WTC11 (cell line): ENCODE data around the gene LAMTOR2. TPM values are rescaled to one million over a fixed set of nuclear protein-coding genes. Genes with fewer than 3 reads are reported as not detected.
A peak's percentile ranks its signal among the peaks of the same experiment; 100 is the strongest.

Experiments used
- ATAC-seq: fragments of 200-7000 bp; cut with Tn5 transposase; 2 replicates; pipeline ENCODE4 v1.10.0; 2021; ENCODE audit warnings: mild to moderate bottlenecking, moderate library complexity
- CTCF ChIA-PET: fragments of 300-600 bp; sonication (Branson Sonifier 250); formaldehyde crosslinking; loops from one replicate; lab custom pipeline; 2021; ENCODE audit warnings: antibody characterized with exemption; lab: Charles Lee
- POLR2A ChIA-PET: fragments of 350-600 bp; sonication (Branson Sonifier 250); formaldehyde crosslinking; loops from one replicate; lab custom pipeline; 2021; ENCODE audit warnings: antibody characterized with exemption; lab: Charles Lee
- DNase-seq: peaks from one replicate; pipeline ENCODE4 v3.0.0; 2021; ENCODE audit warnings: low spot score
- H3K27ac Mint-ChIP-seq: 2 replicates; pipeline ENCODE4 v1.8.0; 2021; ENCODE audit warnings: mixed read lengths
- H3K27me3 Mint-ChIP-seq: 2 replicates; pipeline ENCODE4 v1.8.0; 2021; ENCODE audit warnings: low read depth, mild to moderate bottlenecking, moderate library complexity, mixed read lengths
- H3K36me3 Mint-ChIP-seq: 2 replicates; pipeline ENCODE4 v1.8.0; 2021; ENCODE audit warnings: mixed read lengths
- H3K4me1 Mint-ChIP-seq: 2 replicates; pipeline ENCODE4 v1.8.0; 2022; ENCODE audit warnings: mixed read lengths
- H3K4me3 Mint-ChIP-seq: 2 replicates; pipeline ENCODE4 v1.8.0; 2021; ENCODE audit warnings: mild to moderate bottlenecking, moderate library complexity, mixed read lengths
- H3K9me3 Mint-ChIP-seq: 2 replicates; pipeline ENCODE4 v1.8.0; 2021; ENCODE audit warnings: mixed read lengths
- GABPB1 ChIP-seq: sonication (generic); formaldehyde crosslinking; IDR thresholded peaks from 2 replicates; pipeline ENCODE4 v1.8.1; 2023; ENCODE audit warnings: mild to moderate bottlenecking, missing genetic modification reagents
- GTF2I ChIP-seq: fragments of 250-450 bp; sonication (Bioruptor Pico); conservative IDR thresholded peaks from 2 replicates; pipeline ENCODE4 v1.4.0; 2021; ENCODE audit warnings: mild to moderate bottlenecking
- JUN ChIP-seq: sonication (generic); formaldehyde crosslinking; IDR thresholded peaks from 2 replicates; pipeline ENCODE4 v1.8.0; 2023; ENCODE audit warnings: mild to moderate bottlenecking, missing genetic modification reagents
- NFATC4 ChIP-seq: fragments of 250-450 bp; sonication (Bioruptor Pico); IDR thresholded peaks from 2 replicates; pipeline ENCODE4 v1.9.0; 2021; ENCODE audit warnings: mild to moderate bottlenecking
- NFE2L1 ChIP-seq: sonication (generic); formaldehyde crosslinking; IDR thresholded peaks from 2 replicates; pipeline ENCODE4 v1.8.1; 2023; ENCODE audit warnings: missing genetic modification reagents
- NR3C1 ChIP-seq: sonication (generic); formaldehyde crosslinking; conservative IDR thresholded peaks from 2 replicates; pipeline ENCODE4 v1.8.1; 2023; ENCODE audit warnings: low read depth, mild to moderate bottlenecking, missing genetic modification reagents
- SOX15 ChIP-seq: fragments of 250-450 bp; sonication (Bioruptor Pico); IDR thresholded peaks from 2 replicates; pipeline ENCODE4 v1.9.0; 2021; ENCODE audit warnings: mild to moderate bottlenecking
- ZNF219 ChIP-seq: sonication (generic); formaldehyde crosslinking; IDR thresholded peaks from 2 replicates; pipeline ENCODE4 v1.8.0; 2023; ENCODE audit warnings: missing genetic modification reagents, mild to moderate bottlenecking, borderline replicate concordance
- ZNF263 ChIP-seq: sonication (generic); formaldehyde crosslinking; IDR thresholded peaks from 2 replicates; pipeline ENCODE4 v1.8.1; 2022; ENCODE audit warnings: low read depth, mild to moderate bottlenecking, moderate library complexity, missing genetic modification reagents
- ZNF423 ChIP-seq: fragments of 250-450 bp; sonication (Bioruptor Pico); IDR thresholded peaks from 2 replicates; pipeline ENCODE4 v2.1.2; 2022; ENCODE audit warnings: mild to moderate bottlenecking, moderate library complexity
- ZNF671 ChIP-seq: fragments of 250-450 bp; sonication (Bioruptor Pico); IDR thresholded peaks from 2 replicates; pipeline ENCODE4 v1.8.0; 2021; ENCODE audit warnings: mild to moderate bottlenecking
- total RNA-seq: library from RNA; stranded (reverse); gene quantifications from 3 replicates; pipeline ENCODE4 v1.2.3, GENCODE V29; 2021
- TF ChIP-seq, protein P1 (sequence below): sonication (generic); formaldehyde crosslinking; IDR thresholded peaks from 2 replicates; pipeline ENCODE4 v1.8.1; 2022; ENCODE audit warnings: low read depth, mild to moderate bottlenecking, moderate library complexity, missing genetic modification reagents, borderline replicate concordance
- TF ChIP-seq, protein P2 (sequence below): sonication (generic); formaldehyde crosslinking; IDR thresholded peaks from 2 replicates; pipeline ENCODE4 v1.8.1; 2023; ENCODE audit warnings: mild to moderate bottlenecking, missing genetic modification reagents
- TF ChIP-seq, protein P3 (sequence below): sonication (generic); formaldehyde crosslinking; IDR thresholded peaks from 2 replicates; pipeline ENCODE4 v1.8.1; 2022; ENCODE audit warnings: mild to moderate bottlenecking, missing genetic modification reagents, moderate library complexity, borderline replicate concordance
- TF ChIP-seq, protein P4 (sequence below): sonication (generic); formaldehyde crosslinking; IDR thresholded peaks from 2 replicates; pipeline ENCODE4 v1.8.0; 2022; ENCODE audit warnings: mild to moderate bottlenecking, missing genetic modification reagents
- TF ChIP-seq, protein P5 (sequence below): sonication (generic); formaldehyde crosslinking; IDR thresholded peaks from 2 replicates; pipeline ENCODE4 v1.8.0; 2022; ENCODE audit warnings: mild to moderate bottlenecking, missing genetic modification reagents
- TF ChIP-seq, protein P6 (sequence below): sonication (generic); formaldehyde crosslinking; IDR thresholded peaks from 2 replicates; pipeline ENCODE4 v1.8.1; 2023; ENCODE audit warnings: mild to moderate bottlenecking, missing genetic modification reagents
- TF ChIP-seq, protein P7 (sequence below): fragments of 250-450 bp; sonication (Bioruptor Pico); IDR thresholded peaks from 2 replicates; pipeline ENCODE4 v2.1.2; 2022; ENCODE audit warnings: mild to moderate bottlenecking, moderate library complexity
- TF ChIP-seq, protein P8 (sequence below): sonication (generic); formaldehyde crosslinking; IDR thresholded peaks from 2 replicates; pipeline ENCODE4 v1.8.1; 2022; ENCODE audit warnings: mild to moderate bottlenecking, moderate library complexity, missing genetic modification reagents
- TF ChIP-seq, protein P9 (sequence below): fragments of 250-450 bp; sonication (Bioruptor Pico); IDR thresholded peaks from 2 replicates; pipeline ENCODE4 v1.8.0; 2021; ENCODE audit warnings: mild to moderate bottlenecking

LAMTOR2 gene
- total RNA-seq, 1 experiment from 2014 or later = 62.4 TPM

DNA sequence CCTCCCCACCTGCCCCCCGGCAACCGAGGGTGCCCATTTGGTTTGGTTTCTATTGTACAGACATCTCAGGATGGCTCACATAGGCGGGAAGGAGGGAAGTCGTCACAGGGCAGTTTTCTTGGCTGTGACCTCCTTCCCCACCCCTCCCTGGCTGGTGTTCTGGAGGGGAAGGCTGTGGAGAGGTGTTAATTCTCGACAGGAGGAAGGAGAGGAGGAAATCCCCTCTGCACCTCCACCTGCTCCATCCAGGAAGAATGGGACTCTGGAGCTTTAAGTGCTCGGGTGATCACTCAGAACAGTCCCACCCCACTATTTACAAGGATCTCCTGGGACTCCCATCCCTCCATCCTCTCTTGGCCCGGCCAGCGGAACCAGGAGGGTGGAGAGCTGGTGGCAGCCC lies 20.1 kb downstream of the LAMTOR2 start:
- H3K27ac Mint-ChIP-seq = peak overlapping the region; percentile 85
- POLR2A ChIA-PET = interaction anchor here (1.1 to 3.8 kb wide), 3 partner anchors 8 to 21 kb away, joined by 3 to 17 read pairs (median 3); partner anchors contain the start of genes LAMTOR2, RAB25 and UBQLN4
- CTCF ChIA-PET = interaction anchor here (0.9 to 3.8 kb wide), 8 partner anchors 9 to 99 kb away, joined by 3 to 27 read pairs (median 8); partner anchors contain the start of genes ARHGEF2, LAMTOR2, RAB25 and UBQLN4
- H3K4me1 Mint-ChIP-seq = peaks cover 79% of the 10 kb centered on the region
- ATAC-seq = no peak; the same call in 1 of the 2 replicates
- TF ChIP-seq, protein P1, sequence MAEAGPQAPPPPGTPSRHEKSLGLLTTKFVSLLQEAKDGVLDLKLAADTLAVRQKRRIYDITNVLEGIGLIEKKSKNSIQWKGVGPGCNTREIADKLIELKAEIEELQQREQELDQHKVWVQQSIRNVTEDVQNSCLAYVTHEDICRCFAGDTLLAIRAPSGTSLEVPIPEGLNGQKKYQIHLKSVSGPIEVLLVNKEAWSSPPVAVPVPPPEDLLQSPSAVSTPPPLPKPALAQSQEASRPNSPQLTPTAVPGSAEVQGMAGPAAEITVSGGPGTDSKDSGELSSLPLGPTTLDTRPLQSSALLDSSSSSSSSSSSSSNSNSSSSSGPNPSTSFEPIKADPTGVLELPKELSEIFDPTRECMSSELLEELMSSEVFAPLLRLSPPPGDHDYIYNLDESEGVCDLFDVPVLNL (CRISPR knock-in tag) = no peak
- TF ChIP-seq NFE2L1 (no peak), JUN (no peak), ZNF423 (CRISPR knock-in tag) (no peak), ZNF219 (CRISPR knock-in tag) (no peak), NR3C1 (CRISPR knock-in tag) (no peak), ZNF671 (no peak), ZNF263 (no peak), NFATC4 (CRISPR knock-in tag) (no peak), GABPB1 (CRISPR knock-in tag) (no peak), SOX15 (CRISPR knock-in tag) (no peak), GTF2I (no peak)
- TF ChIP-seq, protein P2, sequence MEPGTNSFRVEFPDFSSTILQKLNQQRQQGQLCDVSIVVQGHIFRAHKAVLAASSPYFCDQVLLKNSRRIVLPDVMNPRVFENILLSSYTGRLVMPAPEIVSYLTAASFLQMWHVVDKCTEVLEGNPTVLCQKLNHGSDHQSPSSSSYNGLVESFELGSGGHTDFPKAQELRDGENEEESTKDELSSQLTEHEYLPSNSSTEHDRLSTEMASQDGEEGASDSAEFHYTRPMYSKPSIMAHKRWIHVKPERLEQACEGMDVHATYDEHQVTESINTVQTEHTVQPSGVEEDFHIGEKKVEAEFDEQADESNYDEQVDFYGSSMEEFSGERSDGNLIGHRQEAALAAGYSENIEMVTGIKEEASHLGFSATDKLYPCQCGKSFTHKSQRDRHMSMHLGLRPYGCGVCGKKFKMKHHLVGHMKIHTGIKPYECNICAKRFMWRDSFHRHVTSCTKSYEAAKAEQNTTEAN (CRISPR knock-in tag) = no peak
- TF ChIP-seq, protein P3, sequence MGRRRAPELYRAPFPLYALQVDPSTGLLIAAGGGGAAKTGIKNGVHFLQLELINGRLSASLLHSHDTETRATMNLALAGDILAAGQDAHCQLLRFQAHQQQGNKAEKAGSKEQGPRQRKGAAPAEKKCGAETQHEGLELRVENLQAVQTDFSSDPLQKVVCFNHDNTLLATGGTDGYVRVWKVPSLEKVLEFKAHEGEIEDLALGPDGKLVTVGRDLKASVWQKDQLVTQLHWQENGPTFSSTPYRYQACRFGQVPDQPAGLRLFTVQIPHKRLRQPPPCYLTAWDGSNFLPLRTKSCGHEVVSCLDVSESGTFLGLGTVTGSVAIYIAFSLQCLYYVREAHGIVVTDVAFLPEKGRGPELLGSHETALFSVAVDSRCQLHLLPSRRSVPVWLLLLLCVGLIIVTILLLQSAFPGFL (CRISPR knock-in tag) = no peak
- TF ChIP-seq, protein P4, sequence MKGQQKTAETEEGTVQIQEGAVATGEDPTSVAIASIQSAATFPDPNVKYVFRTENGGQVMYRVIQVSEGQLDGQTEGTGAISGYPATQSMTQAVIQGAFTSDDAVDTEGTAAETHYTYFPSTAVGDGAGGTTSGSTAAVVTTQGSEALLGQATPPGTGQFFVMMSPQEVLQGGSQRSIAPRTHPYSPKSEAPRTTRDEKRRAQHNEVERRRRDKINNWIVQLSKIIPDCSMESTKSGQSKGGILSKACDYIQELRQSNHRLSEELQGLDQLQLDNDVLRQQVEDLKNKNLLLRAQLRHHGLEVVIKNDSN (CRISPR knock-in tag) = no peak
- TF ChIP-seq, protein P5, sequence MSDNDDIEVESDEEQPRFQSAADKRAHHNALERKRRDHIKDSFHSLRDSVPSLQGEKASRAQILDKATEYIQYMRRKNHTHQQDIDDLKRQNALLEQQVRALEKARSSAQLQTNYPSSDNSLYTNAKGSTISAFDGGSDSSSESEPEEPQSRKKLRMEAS (CRISPR knock-in tag) = no peak
- TF ChIP-seq, protein P6, sequence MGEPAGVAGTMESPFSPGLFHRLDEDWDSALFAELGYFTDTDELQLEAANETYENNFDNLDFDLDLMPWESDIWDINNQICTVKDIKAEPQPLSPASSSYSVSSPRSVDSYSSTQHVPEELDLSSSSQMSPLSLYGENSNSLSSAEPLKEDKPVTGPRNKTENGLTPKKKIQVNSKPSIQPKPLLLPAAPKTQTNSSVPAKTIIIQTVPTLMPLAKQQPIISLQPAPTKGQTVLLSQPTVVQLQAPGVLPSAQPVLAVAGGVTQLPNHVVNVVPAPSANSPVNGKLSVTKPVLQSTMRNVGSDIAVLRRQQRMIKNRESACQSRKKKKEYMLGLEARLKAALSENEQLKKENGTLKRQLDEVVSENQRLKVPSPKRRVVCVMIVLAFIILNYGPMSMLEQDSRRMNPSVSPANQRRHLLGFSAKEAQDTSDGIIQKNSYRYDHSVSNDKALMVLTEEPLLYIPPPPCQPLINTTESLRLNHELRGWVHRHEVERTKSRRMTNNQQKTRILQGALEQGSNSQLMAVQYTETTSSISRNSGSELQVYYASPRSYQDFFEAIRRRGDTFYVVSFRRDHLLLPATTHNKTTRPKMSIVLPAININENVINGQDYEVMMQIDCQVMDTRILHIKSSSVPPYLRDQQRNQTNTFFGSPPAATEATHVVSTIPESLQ (CRISPR knock-in tag) = no peak
- TF ChIP-seq, protein P7, sequence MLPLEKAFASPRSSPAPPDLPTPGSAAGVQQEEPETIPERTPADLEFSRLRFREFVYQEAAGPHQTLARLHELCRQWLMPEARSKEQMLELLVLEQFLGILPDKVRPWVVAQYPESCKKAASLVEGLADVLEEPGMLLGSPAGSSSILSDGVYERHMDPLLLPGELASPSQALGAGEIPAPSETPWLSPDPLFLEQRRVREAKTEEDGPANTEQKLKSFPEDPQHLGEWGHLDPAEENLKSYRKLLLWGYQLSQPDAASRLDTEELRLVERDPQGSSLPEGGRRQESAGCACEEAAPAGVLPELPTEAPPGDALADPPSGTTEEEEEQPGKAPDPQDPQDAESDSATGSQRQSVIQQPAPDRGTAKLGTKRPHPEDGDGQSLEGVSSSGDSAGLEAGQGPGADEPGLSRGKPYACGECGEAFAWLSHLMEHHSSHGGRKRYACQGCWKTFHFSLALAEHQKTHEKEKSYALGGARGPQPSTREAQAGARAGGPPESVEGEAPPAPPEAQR (CRISPR knock-in tag) = no peak
- TF ChIP-seq, protein P8, sequence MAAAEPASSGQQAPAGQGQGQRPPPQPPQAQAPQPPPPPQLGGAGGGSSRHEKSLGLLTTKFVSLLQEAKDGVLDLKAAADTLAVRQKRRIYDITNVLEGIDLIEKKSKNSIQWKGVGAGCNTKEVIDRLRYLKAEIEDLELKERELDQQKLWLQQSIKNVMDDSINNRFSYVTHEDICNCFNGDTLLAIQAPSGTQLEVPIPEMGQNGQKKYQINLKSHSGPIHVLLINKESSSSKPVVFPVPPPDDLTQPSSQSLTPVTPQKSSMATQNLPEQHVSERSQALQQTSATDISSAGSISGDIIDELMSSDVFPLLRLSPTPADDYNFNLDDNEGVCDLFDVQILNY (CRISPR knock-in tag) = no peak
- TF ChIP-seq, protein P9, sequence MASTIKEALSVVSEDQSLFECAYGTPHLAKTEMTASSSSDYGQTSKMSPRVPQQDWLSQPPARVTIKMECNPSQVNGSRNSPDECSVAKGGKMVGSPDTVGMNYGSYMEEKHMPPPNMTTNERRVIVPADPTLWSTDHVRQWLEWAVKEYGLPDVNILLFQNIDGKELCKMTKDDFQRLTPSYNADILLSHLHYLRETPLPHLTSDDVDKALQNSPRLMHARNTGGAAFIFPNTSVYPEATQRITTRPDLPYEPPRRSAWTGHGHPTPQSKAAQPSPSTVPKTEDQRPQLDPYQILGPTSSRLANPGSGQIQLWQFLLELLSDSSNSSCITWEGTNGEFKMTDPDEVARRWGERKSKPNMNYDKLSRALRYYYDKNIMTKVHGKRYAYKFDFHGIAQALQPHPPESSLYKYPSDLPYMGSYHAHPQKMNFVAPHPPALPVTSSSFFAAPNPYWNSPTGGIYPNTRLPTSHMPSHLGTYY (CRISPR knock-in tag) = no peak
- no peaks in the 10 kb centered on the region for H3K9me3 Mint-ChIP-seq
- no peaks in the 10 kb centered on the region for H3K27me3 Mint-ChIP-seq
- peak overlapping the region; percentile 39 for H3K4me3 Mint-ChIP-seq
- no peak for DNase-seq
- peaks cover 16% of the 10 kb centered on the region for H3K36me3 Mint-ChIP-seq
